ENCODE measurements around the gene ATG4B. TPM values are rescaled to one million over a fixed set of nuclear protein-coding genes. Genes with fewer than 3 reads are reported as not detected.

Gene ATG4B
- polyA plus RNA-seq, 12 donors, result 37.2 to 66.5 (median 50.2) TPM; not detected in 1

DNA sequence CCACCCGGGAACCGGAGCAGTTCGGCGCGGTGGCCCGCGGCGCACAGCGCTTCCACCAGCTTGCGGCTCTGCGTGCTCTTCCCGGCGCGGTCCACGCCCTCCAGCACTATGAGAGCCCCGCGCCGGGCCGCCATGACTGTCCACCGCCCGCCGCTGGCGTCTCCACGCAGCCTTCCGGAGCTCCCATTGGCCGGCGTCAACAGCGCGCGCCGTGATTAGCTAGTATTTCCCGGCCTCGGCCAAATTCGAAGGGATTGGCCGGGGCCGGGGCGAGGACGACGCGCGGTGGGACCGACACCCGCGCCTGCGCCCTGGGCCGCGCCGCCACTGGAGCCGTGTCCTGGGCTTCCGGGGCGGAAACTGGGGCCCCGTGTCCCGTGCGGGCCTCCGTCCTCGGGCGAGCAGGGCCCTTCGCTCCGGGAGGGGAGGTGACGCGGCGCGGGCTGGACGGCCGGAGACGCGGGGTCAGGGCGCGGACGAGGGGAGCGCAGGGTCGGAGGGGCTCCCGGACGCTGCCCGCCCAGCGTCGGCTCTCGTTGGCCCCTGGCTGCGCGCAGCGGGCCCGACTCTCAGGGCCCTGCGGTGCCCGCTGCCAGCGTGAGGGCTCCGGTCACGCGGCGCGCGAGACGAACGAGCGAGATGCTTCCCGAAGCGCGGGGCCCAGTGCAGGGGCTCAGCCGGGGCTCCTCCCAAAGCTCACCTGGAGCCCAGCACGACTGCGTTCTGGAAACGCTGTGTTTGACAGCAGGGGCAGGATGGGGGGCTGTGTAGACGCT lies 49.3 kb downstream of the ATG4B start, which contains the start of gene DTYMK:
DTYMK (minus strand) TSS at position 166 of the 776 bp plus-strand sequence; CDS start at position 134, 32 bp downstream.
- DNase-seq, result peak; percentile 95

DNA sequence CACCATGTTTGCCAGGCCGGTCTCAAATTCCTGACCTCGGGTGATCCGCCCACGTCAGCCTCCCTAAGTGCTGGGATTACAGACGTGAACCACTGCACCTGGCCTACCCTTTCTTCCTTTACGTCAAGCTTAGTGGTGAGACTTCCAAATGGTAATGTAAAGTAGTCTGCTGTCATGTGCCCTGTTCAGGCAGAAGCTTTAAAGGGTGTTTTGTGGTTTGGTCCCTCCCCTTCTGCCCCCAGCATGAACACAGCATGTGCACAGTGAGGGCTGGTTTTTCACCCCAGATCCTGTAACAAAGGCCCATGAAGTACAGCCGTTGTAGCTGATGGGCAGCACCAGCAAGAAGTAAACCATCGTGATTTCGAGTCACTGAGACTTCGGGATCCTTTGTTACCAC lies 51.8 kb downstream of the ATG4B start:
- DNase-seq, result no peak

DNA sequence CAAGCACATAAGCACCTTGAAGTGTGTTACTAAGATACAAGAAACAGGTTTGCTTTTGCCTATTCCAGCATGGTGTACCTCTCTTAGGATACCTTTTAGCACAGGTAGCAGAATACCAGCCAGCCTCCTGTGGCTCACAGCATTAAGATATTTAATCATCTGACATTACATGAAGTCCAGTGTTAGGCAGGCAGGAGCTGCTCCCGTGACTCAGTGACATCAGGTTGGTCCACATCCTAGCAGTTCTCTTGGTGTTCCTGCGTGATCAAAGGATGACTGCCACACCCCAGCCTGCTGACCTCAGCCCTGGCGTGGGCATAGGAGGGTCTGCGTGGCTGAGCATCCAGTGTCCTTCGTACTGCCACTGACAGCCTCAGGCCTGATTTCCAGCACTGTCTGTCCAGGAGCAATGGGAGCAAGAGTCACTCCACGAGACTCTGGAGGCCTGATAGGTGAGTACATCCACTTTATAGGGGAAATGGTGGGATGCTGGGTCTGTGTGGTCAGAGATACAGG lies 52.8 kb downstream of the ATG4B start:
- DNase-seq, result no peak

DNA sequence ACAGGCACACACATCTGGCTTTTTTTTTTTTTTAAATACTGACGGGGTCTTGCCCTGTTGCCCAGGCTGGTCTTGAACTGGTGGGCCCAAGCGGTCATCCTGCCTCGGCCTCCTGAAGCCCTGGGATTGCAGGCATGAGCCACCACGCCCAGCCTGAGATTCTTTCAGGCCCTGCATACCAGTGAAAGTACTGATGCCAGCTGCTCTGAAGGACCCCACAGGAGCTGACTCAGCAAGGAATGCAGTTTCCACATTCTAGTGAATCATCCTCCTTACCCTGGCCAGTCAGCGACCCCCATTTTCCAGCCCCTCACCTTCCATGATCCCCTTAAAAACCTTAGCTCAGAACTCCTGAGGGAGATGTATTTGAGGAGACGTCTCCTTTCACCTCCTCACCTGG lies 55.0 kb downstream of the ATG4B start:
- DNase-seq, result no peak

DNA sequence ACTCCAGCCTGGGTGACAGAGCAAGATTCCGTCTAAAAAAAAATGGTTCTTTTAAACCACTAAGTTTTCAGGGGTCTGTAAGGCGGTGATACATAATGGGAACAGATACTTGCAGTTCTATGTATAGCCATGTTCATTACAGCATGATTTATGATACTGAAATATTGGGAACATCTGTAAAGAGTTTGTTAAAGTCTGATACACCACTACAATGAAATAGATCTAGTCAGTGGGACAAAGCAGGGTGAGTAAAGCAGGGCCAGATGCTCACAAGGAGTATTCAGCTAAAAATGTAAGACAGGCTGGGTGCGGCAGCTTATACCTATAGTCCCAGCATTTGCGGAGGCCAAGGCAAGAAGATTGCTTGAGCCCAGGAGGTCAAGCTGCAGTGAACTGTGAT lies 58.2 kb downstream of the ATG4B start:
- DNase-seq, result no peak

DNA sequence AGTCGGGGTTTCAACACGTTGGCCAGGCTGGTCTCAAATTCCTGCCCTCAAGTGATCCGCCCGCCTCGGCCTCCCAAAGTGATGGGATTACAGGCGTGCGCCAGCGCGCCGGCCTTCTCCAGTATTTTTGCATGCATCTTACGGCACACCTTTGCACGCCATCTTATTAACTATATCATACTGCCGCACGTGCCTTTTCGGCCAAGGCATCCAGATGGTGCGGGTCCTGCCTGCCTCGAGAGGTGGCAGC lies 63.6 kb downstream of the ATG4B start:
- no peak for DNase-seq

DNA sequence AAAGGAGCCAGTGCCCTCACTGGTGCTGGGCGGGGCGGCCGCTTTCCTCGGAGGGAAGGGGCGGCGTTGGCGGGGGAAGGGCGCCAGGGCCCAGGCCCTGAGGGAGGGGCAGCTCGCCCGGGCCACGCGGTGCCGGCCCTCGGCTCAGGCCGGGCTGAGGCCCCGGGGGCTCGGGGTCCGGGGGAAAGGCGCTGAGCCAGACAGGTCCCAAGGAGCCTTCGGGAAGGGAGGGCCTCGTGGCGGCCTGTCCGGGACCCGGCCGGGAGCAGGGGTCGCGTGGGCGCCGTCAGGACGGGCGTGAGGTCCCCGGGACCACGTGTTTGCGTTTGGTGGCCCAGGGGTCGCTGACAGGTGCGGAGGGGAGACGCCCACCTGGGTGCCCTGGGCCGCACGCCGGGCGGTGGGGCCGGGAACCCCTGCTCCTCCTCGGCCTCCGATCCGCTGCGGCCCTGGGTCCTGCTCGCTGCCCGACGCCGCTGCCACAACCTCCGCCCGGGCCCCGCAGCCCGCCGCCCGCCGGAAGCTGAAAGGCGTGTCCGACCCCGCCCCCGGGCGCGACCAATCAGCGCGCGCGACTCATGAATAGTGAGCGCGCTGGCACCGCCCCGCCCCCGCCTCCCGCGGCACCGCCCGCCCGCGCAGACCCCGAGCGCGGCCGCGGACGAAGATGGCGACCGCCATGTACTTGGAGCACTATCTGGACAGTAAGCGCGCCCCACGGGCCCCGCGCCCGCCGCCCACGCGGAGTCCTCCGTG lies 64.1 kb downstream of the ATG4B start, which contains the start of gene ING5:
ING5 (plus strand) TSS at position 641 of the 756 bp plus-strand sequence; CDS start at position 668, 27 bp downstream.
- peak; percentile 93 for DNase-seq

DNA sequence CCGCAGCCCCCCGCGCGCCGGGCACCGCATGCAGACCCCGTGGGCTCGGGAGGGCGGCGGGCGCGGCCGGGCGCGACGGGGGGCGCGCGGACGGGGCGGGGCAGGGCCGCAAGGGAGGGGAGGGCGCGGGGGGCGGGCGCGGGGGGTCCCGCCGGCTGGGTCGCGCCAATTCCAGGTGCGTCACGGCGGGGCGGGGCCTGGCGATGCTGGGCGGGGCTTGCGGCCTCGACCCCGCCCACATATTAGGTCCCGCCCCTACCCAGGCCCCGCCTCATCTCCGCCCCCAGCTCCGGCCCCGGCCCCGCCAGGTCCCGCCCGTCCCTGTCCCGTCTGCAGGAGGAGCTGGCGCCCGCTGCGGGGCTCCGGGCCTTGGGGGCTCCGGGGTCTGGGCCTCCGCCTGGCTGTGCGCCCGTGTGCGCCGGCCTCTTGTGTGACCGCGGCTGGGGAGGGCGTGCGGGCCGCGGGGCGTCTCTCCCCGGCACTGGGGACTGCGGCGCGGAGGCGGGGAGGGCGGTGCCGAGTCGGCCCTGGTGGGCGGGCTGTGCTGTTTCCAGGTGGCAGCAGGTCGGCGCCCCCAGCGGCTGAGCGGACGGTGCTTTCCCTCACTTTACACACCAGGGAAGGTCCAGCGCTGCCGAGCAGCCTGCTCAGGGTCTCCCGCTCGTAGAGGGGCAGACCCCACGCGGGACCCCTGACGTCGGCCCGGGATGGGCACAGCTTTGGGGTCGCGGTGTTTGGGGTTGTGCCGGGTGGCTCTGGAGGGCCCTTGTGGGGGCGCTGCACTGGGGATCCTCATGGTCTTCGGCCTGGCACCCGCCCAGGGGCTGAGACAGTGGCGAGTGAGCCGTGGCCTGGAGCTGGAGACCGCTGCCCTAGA lies 64.9 kb downstream of the ATG4B start:
- DNase-seq, result peak; percentile 79

DNA sequence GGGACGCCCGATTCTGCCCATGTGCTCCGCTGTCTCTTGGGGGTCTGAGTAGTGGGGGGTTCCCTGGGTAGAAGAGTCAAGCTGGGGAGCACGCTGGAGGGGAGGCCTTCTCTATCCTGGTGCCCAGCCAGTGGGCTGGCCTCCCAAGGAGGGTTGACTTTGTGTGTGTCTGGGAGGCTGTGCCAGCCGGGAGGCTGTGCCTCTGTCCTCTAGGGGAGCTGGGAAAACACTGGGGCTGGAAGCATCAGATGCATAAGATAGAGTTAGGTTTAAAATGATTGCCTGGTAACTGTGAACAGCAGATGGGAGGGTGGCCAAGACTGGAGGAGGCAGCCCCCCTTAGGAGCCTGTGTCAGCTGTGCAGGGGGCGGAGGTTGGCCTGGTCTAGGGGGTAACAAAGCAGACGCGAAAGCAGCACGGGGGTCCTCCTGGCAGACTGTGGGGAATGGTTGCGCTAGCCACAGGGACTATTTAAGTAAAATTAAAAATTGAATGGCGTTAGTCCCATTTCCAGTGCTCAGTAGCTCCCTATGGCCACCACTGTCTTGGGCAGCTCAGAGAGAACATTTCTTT lies 65.6 kb downstream of the ATG4B start:
- peak; percentile 20 for DNase-seq

DNA sequence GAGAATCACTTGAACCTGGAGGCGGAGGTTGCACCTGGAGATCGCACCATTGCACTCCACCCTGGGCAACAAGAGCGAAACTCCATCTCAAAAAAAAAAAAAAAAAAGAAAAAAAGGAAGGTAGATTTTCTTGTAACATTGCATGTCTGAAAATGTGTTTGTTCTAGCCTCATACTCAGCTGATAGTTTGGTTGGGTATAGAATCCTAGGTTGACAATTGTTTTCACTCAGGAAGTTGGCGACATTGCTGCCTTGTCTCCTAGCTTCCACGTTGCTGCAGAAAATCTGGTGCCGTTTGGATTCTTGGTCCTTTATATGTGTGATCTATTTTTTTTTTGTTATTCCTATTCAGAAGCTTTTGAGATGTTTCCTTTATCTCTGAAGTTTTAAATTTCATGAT lies 69.0 kb downstream of the ATG4B start:
- DNase-seq, result no peak

DNA sequence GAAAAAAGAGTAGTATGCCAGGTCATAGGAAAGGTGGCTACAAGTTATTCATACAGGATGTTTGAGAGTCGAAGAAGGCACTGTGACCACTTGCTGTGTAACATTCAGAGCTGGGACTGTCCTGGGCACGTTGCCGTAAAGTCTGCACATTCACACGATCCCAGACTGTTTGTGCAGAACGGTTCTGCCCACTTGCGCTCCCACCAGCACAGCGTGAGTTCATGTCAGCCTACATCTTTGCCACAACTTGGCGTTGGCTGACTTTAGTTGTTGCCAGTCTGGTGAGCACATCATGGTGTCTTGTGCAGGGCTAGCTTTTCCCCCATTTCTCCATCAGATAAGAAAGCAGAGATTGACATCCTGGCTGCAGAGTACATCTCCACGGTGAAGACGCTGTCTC lies 71.4 kb downstream of the ATG4B start:
- DNase-seq, result no peak

DNA sequence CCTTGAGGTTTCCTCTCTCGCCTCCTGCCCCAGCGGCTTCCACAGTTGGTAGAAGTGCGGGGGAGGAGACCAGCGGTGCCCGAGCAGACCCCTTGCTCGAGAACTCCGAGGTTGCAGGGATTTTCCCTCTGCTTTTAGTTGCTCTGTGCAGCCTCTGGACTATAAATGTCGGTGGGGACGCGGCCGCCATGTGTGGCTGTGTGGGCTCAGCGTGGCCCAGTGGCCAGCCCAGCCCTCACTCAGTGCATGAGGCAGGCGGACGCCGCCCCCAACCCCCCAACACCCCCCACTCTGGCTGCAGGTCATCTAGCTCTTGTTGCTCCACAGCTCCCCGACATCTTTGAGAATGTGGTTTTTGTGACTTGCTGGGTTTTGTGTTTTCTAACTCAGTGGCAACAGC lies 81.6 kb downstream of the ATG4B start:
- DNase-seq, result no peak

DNA sequence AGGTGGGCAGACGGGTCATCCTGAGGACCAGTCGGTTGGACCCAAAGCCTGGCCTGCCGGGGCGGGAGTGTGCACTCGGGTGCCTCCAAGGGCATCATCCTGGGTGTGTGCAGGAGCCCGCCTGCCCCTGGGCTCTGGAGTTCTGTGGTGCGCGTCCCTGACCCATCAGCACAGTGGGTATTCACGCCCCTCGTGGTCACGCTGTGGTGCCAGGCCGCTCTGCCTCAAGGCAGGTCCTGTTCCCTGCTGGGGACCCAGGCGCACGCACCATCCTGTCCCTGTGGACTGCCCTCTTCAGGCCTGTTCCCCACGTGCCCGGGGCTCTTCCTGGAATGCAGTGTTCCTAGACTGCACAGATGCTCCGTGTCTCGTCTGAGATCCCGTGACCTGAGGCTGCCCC lies 82.6 kb downstream of the ATG4B start:
- DNase-seq, result no peak

DNA sequence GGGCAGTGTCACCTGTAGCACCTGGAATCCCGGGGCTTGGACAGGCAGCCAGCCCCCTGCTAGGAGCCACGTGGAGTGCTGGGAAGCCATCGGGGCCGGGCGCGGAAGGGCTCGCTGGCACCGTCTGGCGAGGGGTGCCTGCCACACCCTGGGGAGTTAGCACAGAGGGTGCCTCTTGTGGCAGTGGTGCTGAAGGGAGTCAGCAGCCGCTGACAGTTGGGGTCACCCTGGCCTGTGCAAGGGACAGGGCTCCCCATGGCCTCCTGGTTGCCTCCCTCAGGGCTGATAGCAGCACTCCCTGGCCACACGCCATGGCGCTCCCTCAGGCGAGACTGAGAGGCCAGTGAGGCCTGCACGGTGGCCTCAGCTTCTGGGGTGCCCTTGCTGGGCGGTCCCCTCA lies 83.1 kb downstream of the ATG4B start:
- no peak for DNase-seq

DNA sequence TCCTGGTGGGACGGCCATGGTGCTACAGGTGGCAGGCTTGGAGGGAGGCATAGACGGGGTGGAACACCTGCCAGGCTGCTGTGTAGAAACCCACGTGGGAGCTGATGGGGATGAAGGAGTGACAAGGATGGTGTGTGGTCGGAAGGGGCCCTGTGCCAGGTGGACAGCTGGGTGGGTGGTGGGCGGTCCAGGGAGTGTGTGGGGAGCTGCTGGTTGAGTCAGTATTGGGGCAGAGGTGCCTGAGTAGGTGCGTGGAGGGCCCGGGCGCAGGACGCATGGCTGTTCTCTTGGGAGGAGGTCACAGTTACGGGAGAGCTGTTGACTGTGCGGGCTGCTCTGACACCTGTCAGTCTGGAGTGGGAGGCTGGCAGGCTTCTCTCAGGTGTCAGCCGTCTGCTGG lies 84.4 kb downstream of the ATG4B start:
- no peak for DNase-seq

DNA sequence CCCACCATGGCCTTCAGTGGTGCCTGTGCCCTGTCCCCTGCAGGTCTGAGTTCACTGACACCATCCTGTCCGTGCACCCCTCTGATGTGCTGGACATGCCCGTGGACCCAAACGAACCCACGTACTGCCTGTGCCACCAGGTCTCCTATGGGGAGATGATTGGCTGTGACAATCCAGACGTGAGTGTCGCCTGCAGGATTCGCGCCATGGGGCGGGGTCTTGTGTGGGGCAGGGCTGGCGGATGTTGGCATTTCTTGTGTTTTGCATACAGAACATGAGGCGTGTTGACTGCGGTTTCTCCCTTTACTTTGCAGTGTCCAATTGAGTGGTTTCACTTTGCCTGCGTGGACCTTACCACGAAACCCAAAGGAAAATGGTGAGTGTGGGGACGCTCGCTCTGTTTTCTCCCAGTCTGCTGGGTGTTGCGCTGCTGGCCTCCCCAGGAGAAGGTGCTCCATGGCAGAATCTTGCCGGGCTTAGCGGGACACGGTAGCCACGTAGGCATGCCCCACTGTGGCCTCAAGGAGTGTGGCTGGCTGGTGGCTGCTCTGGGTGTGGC lies 85.5 kb downstream of the ATG4B start:
- DNase-seq, result no peak

Other genes with a start within 250 kb of the ATG4B start
- gene STK25, start 129.1 kb upstream of the ATG4B start, polyA plus RNA-seq (ENCODE audit: insufficient read length in 12 of 12), result 100 to 1,000 TPM in 11 of 12 donors, not detected in 1; 205 to 317 (median 276) TPM
- gene BOK, start 78.9 kb upstream of the ATG4B start, polyA plus RNA-seq (ENCODE audit: insufficient read length in 12 of 12), result 10 to 100 TPM in 11 of 12 donors, not detected in 1; 25.0 to 77.5 (median 49.0) TPM
- 10 to 100 TPM in 11 of 12 donors, not detected in 1; 31.7 to 51.7 (median 36.8) TPM for gene THAP4, start 535 bp upstream of the ATG4B start, polyA plus RNA-seq (ENCODE audit: insufficient read length in 12 of 12)
- gene DTYMK, start 49.1 kb downstream of the ATG4B start, polyA plus RNA-seq (ENCODE audit: insufficient read length in 12 of 12), result 10 to 100 TPM in 11 of 12 donors, not detected in 1; 19.5 to 40.7 (median 24.9) TPM
- 10 to 100 TPM in 11 of 12 donors, not detected in 1; 17.0 to 37.0 (median 23.5) TPM for gene ING5, start 64.3 kb downstream of the ATG4B start, polyA plus RNA-seq (ENCODE audit: insufficient read length in 12 of 12)
- 10 to 100 TPM in 11 of 12 donors, not detected in 1; 14.2 to 34.5 (median 19.8) TPM for gene D2HGDH, start 96.9 kb downstream of the ATG4B start, polyA plus RNA-seq (ENCODE audit: insufficient read length in 12 of 12)
- under 1 TPM in 7 of 12 donors, not detected in 5; 0.09 to 0.48 (median 0.21) TPM for gene GAL3ST2, start 139.1 kb downstream of the ATG4B start, polyA plus RNA-seq (ENCODE audit: insufficient read length in 12 of 12)
- gene NEU4, start 171.5 kb downstream of the ATG4B start, polyA plus RNA-seq (ENCODE audit: insufficient read length in 12 of 12), result 10 to 100 TPM in 1 of 12 donors, 1 to 10 TPM in 10, not detected in 1; 2.3 to 27.3 (median 4.5) TPM
- under 1 TPM in 6 of 12 donors, not detected in 6; 0.12 to 0.68 (median 0.17) TPM for gene PDCD1, start 221.2 kb downstream of the ATG4B start, polyA plus RNA-seq (ENCODE audit: insufficient read length in 12 of 12)
- gene RTP5, start 232.0 kb downstream of the ATG4B start, polyA plus RNA-seq (ENCODE audit: insufficient read length in 12 of 12), result not detected

Data from muscle of arm (tissue), 12 donors.